NCI-H774 (cell line): ENCODE data around the gene TAS2R1.

Experiments
- DNase-seq: peaks from one replicate; lab custom pipeline; 2025; lab: John Stamatoyannopoulos, UW

Gene TAS2R1

DNA sequence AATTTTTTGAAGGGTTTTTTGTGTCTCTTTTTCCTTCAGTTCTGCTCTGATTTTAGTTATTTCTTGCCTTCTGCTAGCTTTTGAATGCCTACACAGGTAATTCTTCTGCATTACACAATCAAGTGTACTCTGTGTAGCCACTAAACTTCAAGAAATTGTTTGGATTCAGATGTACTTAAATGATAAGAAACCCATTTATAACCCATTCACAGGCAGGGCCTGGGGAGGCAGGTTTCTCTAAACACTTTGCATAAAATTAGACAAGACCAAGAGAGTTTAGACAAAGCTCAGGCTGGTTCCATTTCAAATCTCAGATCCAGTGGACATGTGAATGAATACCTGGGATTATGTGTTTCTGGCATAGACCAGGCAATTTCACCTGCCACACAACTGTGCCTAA, 43.0 kb downstream of the TAS2R1 start:
- DNase-seq, result no peak

- no peak for DNase-seq
Measured at GRCh38 chr5:9582406-9582805, 47.7 kb downstream of the TAS2R1 start.
